H1 (cell line): Measurements from ENCODE around the gene NAA16. TPM values are rescaled to one million over a fixed set of nuclear protein-coding genes. Genes with fewer than 3 reads are reported as not detected.

ENCODE experiments used
- BCL11A ChIP-seq, 2 experiments: IDR thresholded peaks; one replicate each; pipeline ENCODE4 v1.6.1; 2011; ENCODE audit warnings: low read depth in 2 of 2, low read length in 2 of 2, mild to moderate bottlenecking in 2 of 2
- JUND ChIP-seq: IDR thresholded peaks from 2 replicates; pipeline ENCODE4 v1.6.1; 2011; ENCODE audit warnings: mild to moderate bottlenecking, improper control_type of control experiment, low read length
- KDM5A ChIP-seq: fragments of 200-600 bp; IDR thresholded peaks from 2 replicates; pipeline ENCODE4 v1.7.1; 2012; ENCODE audit warnings: mild to moderate bottlenecking, low read length, inconsistent platforms, mixed read lengths
- POLR2A ChIP-seq, 2 experiments: IDR thresholded peaks; 1 replicate in 1 of 2; 2 replicates in 1 of 2; pipeline ENCODE4 v1.6.1; 2011; ENCODE audit warnings: low read depth in 2 of 2, low read length in 2 of 2, mild to moderate bottlenecking in 2 of 2; ENCODE audit errors: control extremely low read depth in 1 of 2
- RXRA ChIP-seq: IDR thresholded peaks from 2 replicates; pipeline ENCODE4 v1.6.1; 2011; ENCODE audit warnings: low read depth, mild to moderate bottlenecking, low read length, moderate library complexity; ENCODE audit not compliant: insufficient read depth
- SIX5 ChIP-seq: IDR thresholded peaks from 2 replicates; pipeline ENCODE4 v1.6.1; 2011; ENCODE audit warnings: mild to moderate bottlenecking, low read depth, low read length
- SP2 ChIP-seq: IDR thresholded peaks from 2 replicates; pipeline ENCODE4 v1.6.1; 2012; ENCODE audit warnings: mild to moderate bottlenecking, low read length, inconsistent platforms
- SRF ChIP-seq: IDR thresholded peaks from 2 replicates; pipeline ENCODE4 v1.6.1; 2011; ENCODE audit warnings: mild to moderate bottlenecking, low read depth, low read length, moderate library complexity
- TBP ChIP-seq: IDR thresholded peaks from 2 replicates; pipeline ENCODE4 v1.6.1; 2011; ENCODE audit warnings: low read depth, low read length, improper control_type of control experiment
- polyA plus RNA-seq, 7 experiments: library from polyadenylated mRNA; depleted of rRNA in 3 of 7; stranded (reverse) in 5 of 7; unstranded in 2 of 7; fragments of >200 nt in 5 of 7; fragments of 200-250 nt in 2 of 7; gene quantifications; 1 replicate in 5 of 7; 2 replicates in 1 of 7; 4 replicates in 1 of 7; pipeline versions ENCODE4 v1.2.1 to v1.2.3, GENCODE V29; 2011 to 2013; ENCODE audit warnings: missing spikeins in 2 of 7, mixed read lengths in 2 of 7
- total RNA-seq: library from RNA; stranded (reverse); fragmentation: NEBNext Ultra II Directional; extraction: Animal tissue kit (Norgen Biotek cat#: 25700); gene quantifications from 2 replicates; pipeline ENCODE4 v1.2.1, GENCODE V29; 2021
- TF ChIP-seq, protein P1 (sequence below): fragments of 300-600 bp; sonication (generic); IDR thresholded peaks from 2 replicates; pipeline ENCODE4 v1.7.1; 2012; ENCODE audit warnings: low read length, moderate library complexity, mild to moderate bottlenecking, inconsistent platforms; ENCODE audit not compliant: insufficient replicate concordance
- TF ChIP-seq, protein P2 (sequence below): IDR thresholded peaks from 2 replicates; pipeline ENCODE4 v1.6.1; 2012; ENCODE audit warnings: inconsistent platforms

The NAA16 gene
- total and polyA plus RNA-seq, 2 of the 8 experiments (the other 6 are each of a cell fraction or from before 2014, with no cell fraction given) = 11.4 to 40.0 TPM

DNA sequence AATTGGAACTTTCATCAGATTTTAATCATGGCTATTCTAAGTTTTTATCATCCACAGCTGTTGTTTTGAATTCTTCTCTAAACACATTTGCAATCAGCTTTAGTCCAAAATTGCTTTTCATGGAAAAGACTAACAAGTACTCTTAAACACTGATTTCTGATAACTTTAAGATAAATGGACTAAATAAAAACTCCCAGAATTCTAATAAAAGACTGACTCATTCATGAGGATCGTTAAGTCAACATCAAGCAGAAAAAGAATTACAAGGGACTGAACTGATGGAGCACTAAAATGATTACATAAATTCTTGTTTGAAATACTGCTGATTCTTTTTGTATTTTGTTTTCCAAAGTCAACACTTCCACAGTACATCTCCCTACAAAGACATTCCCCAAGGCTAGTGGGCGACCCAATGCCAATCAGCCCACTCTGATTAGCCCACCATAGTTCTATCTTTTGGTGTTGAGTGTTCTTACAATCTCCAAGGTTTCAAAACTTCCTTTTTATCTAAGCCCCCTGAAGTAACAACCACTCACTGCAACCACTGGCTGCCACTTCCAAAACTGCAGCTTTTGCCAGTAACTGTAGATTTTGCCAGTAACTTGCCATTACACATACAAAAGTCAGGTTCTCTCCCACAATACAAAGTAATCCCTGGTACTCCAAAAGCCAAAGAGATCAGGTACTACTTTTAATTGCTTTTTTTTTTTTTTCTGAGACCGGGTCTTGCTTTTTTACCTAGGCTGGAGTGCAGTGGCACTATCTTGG, 14.0 kb upstream of the NAA16 start (continued):
- TF ChIP-seq, protein P1, sequence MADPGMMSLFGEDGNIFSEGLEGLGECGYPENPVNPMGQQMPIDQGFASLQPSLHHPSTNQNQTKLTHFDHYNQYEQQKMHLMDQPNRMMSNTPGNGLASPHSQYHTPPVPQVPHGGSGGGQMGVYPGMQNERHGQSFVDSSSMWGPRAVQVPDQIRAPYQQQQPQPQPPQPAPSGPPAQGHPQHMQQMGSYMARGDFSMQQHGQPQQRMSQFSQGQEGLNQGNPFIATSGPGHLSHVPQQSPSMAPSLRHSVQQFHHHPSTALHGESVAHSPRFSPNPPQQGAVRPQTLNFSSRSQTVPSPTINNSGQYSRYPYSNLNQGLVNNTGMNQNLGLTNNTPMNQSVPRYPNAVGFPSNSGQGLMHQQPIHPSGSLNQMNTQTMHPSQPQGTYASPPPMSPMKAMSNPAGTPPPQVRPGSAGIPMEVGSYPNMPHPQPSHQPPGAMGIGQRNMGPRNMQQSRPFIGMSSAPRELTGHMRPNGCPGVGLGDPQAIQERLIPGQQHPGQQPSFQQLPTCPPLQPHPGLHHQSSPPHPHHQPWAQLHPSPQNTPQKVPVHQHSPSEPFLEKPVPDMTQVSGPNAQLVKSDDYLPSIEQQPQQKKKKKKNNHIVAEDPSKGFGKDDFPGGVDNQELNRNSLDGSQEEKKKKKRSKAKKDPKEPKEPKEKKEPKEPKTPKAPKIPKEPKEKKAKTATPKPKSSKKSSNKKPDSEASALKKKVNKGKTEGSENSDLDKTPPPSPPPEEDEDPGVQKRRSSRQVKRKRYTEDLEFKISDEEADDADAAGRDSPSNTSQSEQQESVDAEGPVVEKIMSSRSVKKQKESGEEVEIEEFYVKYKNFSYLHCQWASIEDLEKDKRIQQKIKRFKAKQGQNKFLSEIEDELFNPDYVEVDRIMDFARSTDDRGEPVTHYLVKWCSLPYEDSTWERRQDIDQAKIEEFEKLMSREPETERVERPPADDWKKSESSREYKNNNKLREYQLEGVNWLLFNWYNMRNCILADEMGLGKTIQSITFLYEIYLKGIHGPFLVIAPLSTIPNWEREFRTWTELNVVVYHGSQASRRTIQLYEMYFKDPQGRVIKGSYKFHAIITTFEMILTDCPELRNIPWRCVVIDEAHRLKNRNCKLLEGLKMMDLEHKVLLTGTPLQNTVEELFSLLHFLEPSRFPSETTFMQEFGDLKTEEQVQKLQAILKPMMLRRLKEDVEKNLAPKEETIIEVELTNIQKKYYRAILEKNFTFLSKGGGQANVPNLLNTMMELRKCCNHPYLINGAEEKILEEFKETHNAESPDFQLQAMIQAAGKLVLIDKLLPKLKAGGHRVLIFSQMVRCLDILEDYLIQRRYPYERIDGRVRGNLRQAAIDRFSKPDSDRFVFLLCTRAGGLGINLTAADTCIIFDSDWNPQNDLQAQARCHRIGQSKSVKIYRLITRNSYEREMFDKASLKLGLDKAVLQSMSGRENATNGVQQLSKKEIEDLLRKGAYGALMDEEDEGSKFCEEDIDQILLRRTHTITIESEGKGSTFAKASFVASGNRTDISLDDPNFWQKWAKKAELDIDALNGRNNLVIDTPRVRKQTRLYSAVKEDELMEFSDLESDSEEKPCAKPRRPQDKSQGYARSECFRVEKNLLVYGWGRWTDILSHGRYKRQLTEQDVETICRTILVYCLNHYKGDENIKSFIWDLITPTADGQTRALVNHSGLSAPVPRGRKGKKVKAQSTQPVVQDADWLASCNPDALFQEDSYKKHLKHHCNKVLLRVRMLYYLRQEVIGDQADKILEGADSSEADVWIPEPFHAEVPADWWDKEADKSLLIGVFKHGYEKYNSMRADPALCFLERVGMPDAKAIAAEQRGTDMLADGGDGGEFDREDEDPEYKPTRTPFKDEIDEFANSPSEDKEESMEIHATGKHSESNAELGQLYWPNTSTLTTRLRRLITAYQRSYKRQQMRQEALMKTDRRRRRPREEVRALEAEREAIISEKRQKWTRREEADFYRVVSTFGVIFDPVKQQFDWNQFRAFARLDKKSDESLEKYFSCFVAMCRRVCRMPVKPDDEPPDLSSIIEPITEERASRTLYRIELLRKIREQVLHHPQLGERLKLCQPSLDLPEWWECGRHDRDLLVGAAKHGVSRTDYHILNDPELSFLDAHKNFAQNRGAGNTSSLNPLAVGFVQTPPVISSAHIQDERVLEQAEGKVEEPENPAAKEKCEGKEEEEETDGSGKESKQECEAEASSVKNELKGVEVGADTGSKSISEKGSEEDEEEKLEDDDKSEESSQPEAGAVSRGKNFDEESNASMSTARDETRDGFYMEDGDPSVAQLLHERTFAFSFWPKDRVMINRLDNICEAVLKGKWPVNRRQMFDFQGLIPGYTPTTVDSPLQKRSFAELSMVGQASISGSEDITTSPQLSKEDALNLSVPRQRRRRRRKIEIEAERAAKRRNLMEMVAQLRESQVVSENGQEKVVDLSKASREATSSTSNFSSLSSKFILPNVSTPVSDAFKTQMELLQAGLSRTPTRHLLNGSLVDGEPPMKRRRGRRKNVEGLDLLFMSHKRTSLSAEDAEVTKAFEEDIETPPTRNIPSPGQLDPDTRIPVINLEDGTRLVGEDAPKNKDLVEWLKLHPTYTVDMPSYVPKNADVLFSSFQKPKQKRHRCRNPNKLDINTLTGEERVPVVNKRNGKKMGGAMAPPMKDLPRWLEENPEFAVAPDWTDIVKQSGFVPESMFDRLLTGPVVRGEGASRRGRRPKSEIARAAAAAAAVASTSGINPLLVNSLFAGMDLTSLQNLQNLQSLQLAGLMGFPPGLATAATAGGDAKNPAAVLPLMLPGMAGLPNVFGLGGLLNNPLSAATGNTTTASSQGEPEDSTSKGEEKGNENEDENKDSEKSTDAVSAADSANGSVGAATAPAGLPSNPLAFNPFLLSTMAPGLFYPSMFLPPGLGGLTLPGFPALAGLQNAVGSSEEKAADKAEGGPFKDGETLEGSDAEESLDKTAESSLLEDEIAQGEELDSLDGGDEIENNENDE = no peak
- TF ChIP-seq JUND (no peak), POLR2A (IDR thresholded peaks at IDR 0.05; ENCODE audit: control extremely low read depth in 1 of 2, low read depth in 2 of 2, low read length in 2 of 2) (no peak), TBP (no peak), KDM5A (no peak), SIX5 (no peak), SP2 (no peak), RXRA (no peak), SRF (no peak), BCL11A (IDR thresholded peaks at IDR 0.05; ENCODE audit: low read depth in 2 of 2, low read length in 2 of 2) (no peak)
- TF ChIP-seq, protein P2, sequence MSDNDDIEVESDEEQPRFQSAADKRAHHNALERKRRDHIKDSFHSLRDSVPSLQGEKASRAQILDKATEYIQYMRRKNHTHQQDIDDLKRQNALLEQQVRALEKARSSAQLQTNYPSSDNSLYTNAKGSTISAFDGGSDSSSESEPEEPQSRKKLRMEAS = no peak
